ENCODE data around the gene APLNR.
"Not testable (repeated sequence)": the region's sequence is repeated elsewhere in the genome, so short reads cannot be mapped to it uniquely, and the experiment has no call there.

APLNR gene

DNA sequence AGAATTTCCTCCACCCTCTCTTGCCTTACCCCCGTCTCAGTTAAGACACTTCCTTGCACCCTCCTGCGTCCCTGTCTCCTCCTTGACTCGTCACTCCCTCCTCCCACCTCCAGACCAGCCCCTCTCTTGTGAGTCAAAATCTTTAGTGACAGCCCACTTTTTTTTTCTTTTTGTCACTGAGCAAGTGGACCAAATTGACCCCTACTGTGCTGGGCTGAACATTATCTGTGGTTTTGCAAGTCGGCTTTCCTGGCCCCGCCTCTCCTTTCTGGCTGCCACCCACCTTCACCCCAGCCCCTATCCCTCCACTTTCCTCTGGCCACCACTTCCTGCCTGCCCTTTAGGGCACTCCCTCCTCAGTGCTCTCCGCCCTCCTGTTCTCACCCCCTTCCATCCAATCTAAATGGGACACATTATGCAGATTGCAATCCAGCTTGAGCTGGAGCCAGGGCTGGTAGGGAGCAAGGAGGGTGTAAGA, at the start of gene APLNR:
TSS of gene APLNR (minus strand) at position 47 of the 478 bp plus-strand sequence. CDS start 246 bp downstream, outside the sequence.
- no peak for DNase-seq

DNA sequence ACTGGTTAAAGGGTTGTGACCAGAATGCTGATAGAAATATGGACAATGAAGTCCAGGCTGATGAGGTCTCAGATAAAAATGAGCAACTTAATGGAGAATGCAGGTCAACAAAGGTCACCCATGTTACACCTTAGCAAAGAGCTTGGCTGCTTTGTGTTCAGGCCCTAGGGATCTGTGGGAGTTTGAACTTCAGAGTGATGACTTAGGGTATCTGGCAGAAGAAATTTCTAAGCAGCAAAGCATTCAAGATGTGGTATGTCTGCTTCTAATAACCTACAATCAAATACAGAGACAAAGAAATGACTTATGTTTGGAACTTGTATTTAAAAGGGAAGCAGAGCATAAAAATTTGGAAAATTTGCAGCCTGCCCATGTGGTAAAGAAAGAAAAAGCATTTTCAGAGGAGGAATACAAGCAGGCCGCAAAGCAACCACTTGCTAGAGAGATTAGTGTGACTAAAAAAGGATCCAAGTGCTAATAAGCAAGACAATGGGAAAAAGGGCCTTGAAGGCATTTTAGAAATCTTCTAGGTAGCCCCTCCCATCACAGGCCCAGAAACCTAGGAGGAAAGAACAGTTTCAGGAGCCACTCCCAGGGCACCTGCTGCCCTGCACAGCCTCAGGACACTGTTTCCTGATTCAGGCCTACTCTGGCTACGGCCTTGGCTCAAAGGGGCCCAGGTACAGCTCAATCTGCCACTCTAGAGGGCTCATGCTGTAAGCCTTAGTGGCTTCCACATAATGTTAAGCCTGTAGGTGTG, 46.4 kb upstream of the APLNR start:
- DNase-seq, result no peak

DNA sequence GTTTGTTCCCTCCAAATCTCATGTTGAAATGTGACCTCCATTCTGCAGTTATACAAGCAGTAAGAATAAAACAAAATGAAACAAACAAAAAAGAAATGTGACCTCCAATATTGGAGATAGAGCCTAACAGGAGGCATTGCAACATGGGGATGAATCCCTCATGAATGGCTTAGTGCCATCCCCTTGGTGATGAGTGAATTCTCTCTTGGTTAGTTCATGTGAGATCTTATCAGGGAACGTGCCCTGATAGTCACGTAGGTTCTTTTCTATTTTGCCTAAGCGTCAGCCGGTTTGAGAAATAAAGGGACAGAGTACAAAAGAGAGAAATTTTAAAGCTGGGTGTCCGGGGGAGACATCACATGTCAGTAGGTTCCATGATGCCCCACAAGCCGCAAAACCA, 44.5 kb upstream of the APLNR start:
- not testable (repeated sequence) for DNase-seq

DNA sequence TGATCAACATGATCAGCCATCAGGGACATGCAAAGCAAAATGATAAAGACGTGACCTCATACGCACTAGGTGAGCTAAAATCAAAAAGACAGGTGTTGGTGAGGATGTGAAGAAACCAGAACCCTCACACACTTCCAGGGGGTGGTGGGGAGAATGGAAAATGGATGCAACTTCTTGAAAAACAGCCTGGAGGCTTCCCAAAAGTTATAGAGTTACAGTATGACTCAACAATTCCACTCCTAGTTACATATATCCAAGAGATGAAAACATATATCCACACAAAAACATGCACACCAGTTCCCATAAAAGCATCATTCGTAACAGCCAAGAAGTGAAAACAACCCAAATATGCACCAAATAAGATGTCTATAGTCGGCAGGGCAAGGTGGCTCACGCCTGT, 42.1 kb upstream of the APLNR start:
- no peak for DNase-seq

DNA sequence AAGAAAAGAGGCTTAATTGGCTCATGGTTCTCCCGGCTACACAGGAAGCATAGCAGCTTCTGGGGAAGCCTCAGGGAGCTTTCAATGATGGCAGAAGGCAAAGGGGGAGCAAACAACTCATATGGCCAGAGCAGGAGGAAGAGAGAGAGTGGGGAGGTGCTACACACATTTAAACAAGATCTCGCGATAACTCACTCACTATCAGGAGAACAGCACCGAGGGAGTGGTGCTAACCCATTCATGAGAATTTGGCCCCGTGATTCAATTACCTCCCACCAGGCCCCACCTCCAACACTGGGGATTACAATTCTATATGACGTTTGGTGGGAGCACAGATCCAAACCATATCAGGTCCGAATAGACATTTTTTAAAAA, 41.7 kb upstream of the APLNR start:
- no peak for DNase-seq

DNA sequence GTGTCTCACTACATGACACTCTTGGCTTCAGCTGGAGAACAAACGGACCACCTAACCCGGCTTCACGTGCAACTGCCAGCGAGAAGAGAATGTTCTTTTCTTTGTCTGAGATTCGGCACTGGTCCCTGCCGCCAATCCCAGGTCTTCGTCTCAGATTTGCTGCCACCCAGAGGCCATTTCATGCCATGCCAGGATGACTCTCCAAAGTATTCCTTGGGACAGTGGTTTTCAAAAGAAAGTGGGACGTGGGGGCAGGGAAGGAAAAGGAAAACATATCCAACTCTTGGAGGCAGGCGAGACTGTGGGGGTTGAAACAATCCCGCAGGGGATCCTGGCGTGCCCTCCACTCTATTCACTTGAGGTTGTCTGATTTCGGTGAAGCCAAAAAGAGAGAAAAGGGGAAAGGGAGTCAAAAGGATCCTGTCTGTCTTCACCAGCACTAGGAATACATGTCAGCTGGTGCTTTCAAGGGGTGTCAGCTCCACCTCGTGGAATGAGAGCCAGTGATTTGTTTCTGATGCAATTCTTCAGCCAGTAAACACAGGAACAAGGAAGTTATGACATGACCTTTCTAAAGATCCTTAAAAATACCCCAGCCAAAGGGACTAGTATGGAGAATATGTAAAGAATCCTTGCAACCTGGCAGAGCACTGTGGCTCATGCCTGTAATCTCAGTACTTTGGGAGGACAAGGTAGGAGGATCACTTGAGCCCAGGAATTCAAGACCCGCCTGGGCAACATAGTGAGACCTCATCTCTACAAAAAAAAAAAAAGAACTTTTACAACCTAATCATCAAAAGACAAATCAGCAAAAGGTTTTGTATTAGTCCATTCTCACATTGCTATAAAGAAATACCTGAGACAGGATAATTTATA, 41.0 kb upstream of the APLNR start:
- DNase-seq, result peak; percentile 10

DNA sequence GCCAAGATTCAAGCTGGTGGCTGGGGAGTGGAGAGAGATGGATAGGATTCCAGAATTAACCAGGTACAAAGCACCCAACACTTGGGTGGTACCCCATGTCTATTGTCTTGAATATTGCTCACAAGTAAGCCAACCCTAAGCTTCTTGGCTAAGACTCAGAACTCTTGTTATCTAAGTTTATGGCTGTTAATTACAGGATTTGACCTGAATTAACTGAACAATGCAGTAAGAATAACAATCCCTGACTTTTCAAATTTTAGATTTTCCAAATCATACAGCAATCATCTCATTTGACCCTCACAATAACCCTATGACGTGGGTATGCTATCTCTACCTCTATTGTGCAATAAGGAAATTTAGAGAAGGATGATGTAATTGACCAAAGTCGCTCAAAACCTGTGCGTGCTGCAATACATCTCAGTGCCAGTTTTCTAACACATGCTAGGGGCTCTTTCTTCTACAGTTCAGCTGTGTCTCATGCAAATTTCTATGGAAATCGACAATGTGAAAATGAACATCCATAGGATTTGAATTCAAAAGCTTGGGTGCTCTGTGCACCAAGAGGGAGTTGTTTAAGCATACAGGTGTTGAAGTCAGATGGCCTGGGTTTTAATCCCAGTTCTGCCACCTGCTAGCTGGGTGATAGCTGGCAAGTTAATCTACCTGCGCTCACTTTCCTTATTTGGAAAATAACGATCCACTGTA, 40.1 kb upstream of the APLNR start:
- DNase-seq, result no peak

DNA sequence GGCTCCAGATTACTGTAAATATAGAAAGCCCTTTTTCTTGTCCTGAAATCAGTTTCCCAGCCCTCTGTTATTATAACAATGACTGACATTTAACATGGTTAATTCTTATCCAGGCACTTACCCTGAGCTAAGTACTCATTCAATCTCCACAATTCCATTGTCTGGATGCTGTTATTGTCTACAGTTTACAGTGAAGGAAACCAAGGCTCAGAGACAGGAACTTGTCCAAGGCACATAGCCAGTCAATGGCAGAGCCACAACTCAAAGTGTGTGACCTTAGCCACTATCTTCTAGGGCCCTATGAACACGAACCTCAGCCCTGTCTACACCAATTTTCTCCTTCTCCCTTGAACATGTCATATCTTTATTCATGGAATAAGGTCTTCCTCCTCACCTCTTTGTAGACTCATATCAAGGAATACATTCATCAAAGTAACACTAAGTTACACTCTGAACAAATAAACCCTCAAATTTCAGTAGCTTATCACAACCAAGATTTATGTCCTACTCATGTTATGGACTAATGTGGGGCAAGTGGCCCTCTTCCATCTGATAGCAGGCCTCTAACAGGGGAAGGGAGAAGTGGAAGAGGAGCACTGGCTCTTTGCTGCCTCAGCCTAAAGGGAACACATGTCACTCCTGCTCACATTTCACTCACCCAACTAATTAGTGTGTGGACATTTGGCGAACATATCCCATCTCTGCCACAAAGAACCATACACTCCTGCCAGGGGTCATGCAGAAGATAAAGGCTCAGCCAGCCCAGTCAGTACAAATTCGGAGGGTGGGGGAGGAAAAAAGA, 39.3 kb upstream of the APLNR start:
- DNase-seq, result no peak

DNA sequence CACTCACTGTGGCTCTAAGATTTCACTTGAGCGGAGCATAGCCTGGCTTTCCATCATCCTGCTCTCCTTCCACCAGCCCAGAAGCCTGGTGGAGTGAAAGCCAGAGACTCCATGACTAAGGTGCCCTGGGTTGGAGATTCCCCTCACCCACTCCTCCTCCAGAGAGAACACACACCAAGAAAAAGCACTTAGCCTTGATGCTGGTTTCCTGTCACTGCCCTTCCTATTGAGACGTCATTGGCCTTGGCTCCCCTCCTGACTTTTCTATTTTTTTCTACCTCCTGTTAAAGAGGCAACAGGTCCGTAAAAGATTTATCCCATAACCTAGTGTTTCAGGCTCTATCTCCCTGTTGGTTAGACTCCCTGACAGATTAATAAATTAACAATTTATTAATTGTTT, 38.5 kb upstream of the APLNR start:
- no peak for DNase-seq

DNA sequence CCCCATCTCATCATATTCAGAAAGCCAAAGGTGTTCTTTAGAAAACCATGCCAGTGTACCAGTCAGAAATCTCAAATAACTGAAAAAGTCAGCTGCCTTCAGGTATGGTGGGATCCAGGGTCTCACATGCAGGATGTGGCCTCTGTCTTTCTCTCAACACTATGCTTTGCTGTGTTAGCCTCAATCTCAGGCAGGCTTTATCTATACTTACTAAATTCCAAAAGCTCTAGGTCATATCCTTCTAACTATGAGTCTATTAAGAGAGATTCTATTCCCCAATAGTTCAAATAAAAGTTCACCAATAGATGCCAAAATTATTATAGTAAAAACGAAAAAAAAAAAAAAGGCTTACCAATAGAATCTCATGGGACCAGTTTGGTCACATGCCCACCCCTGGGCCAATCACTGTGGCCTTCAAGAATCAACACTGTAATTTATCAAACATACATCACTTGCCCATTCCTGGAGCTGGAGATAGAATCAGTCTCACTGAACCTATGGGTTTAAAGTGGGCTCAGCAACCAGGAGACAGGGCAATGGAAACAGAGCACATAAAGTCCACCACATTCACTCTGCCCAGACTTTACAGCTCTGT, 38.0 kb upstream of the APLNR start:
- DNase-seq, result no peak

DNA sequence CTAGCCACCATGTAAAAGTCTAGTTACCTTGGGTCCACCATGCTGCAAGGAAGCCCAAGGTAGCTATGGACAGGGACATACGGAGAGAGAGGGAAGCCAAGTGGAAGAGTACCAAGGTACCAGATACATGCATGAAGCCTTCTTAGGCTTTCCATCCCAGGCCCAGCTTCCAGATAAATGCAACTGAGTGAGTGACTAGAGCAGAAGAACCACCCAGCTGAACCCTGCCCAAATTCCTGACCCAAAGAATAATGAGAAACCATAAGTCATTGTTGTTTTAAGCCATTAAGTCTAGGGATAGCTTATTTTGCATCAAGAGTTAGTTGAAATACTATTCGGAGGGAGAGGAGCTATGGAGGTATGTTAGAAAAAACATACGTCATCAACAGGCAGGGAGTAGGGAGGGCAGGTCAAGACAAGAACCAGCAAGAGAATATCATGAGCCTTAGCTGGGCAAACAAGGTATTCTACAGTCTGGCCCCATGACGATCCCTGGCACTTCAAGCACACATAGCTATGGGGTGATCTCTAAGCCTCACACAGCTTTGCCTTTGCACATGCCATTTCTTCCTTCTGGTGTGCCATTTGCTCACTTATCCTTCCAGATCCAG, 36.5 kb upstream of the APLNR start:
- DNase-seq, result no peak

DNA sequence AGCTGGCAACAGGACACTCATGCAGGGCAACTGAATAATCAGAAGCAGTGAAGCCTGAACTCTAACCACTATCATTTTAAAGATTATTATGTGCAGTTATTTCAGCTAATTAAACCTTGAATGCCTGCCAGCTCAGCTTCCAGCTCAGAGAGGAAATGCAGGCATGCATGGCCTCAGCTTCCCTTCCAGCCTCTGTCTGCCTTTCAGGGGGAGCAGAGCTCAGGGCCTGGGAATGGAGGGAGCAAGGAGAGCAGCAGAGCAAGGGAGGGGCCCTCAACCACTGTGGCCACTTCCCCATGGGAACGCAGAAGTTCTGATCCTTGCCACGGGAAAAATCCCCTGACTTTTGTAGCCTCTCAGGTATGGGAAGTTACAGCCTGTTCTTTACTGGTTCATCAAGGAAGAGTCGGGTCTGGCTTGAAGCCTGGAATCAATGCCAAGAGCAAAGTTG, 32.5 kb upstream of the APLNR start:
- DNase-seq, result no peak

DNA sequence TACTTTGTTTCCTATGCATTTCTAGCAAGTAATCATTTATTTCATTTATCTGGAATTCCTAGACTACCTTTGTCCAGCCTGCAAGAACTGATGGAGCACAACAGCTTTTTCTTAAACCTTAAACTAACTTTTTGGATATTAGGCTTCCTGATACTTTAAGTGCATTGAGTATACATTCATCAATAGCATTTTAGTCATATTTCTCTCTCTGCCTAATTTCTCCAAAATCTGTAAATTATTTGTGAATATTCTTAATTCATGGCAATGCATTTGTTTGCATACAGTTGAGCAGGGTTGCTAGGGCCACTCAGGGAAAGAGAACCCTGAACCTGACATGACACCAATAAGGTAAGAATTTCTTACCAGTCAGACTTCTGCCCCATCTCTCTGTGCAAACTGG, 29.1 kb upstream of the APLNR start:
- no peak for DNase-seq

DNA sequence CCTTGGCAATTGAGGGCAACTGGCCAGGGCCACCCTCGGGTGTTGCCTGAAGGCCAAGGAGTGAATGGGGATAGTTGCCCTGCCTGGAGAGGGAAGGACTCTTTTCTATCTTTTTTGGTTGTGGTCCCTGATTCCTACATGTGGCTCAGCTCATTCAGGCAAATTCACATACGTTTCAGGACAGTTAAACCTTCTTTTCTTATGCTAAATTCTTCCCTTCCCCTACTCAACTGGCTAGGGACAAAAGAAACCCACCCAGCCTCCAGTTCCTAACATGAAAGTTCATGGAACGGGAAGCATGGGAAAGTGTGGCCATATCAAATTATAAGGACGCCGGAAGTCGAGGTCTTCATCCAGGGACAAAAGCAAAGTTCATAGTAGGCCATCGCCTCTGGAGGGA, 26.3 kb upstream of the APLNR start:
- no peak for DNase-seq

DNA sequence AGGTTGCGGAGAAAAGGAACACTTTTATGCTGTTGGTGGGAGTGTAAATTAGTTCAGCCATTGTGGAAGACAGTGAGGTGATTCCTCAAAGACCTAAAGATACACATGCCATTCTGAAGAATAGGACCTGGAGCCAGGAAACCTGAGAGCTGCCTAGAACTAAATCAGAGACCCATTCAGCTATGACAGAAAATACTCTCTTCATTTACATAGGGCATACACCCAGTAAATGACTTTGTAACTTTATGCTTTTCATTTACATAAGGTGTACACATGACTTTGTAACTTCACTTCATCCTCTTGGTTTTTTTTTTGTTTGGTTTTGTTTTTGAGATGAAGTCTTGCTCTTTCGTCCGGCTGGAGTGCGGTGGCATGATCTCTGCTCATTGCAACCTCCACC, 25.1 kb upstream of the APLNR start:
- no peak for DNase-seq

DNA sequence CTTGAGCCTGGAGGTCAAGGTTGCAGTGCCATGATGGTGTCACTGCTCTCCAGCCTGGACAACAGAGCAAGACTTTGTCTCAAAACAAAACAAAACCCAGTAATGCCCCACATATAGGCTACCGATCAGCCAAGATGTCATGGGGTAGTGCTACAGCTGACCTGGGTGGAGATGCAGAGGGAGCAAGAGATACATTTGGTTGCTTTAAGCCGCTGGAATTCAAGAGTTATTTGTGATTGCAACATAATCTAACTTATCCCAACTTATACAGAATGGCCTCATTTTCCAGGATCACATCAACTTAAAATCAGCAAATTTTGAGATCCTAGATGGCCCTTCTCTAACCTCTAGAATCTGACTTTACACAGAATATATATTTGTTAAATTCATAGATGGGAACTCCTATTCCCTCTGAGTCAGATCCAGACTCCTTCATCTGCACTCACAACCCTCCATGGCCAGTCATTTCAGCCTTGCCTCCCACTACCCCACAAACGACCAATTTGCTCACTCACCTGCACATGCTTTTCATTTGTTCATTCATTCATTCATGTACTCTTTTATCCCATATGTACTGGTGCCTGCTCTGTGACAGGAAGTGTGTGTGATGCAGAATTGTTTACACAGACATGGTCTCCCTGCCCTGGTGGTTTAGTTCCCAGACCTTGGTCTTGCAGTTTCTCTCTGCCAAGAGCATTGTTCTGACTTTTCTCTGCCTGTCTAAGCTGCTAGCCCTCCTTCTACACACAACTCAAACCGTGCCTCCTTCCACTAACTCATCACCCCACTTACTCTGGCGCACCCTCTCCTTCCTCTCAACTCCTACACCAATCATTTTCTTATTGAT, 24.1 kb upstream of the APLNR start:
- no peak for DNase-seq

DNA sequence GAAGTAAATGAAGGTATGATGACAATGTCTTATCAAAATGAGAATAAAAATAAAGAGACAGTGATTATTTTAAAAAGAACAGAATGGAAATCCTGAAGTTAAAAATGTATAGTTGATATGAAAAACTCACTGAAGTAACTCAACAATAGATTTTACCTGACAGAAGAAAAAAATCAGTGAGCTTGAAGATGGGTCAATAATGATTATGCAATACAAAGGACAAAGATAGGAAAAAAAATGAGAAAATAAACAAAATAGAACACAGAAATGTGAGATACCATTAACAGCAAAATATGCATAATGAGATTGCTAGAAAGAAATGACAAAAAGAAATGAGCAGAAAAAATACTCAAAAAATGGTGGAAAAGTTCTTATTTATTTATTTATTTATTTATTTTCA, 19.1 kb upstream of the APLNR start:
- no peak for DNase-seq

DNA sequence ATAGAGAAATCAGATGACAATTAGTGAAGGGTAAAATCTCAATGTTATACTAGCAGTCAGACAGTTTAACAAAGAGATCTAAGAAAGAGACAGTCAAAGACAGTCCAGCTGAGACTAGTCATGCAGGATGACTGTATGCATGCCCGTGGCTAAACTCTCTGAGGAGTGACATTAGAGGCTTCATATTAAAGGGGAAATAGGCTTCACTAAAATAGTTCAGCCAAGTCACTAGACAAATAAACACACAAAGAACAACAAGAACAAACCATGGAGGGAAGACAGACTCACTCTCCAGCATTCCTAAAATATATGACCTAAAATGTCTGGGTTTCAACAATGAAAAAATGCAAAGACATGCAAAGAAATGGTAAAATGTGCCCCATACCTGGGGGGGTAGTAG, 18.6 kb upstream of the APLNR start:
- DNase-seq, result no peak

DNA sequence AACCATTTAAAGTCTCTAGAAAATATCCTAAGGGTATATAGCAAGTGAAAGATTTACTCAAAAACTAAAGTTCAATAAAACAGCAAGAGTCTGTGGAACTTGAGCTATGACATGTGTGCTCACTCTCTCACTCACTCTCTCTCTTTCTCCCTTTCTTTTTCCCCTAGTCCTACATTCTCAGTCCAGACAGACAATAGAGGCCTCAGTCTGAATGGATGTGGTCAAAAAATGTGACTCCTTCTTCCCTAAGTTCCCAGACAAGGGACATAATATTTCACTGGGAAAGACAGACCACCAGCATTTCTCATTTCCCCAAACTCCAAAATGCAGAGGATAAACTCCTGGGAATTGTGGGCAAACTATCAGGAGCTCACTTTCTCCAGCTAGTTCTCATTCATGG, 17.6 kb upstream of the APLNR start:
- DNase-seq, result no peak

DNA sequence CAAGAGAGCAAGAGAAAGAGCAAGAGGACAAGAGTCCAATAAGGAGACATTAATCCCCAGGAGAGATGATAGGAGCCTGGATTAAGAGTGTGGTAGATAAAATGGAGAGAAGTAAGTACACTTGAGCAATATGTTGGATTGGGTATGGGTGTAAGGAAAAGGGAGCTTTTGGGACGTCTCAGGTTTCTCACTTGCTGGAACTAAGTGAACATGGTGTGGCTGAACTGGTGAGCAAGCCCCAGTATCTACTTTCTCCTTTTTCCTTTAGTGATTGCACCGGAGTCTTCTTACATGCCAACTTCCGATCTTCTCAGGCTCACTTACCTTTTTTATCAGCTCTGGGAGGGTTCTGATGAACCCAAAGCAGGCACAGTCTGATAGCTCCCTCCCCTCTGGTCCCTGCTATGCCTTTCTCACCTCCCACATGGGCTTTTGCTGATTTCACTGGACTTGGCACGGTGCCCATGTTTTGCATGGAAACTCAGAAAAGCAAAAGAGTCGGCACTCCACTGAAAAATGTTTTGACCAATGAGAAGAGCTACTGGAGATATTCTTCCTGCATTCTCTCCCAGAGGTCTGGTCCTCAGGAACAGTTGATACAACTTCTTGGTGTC, 14.5 kb upstream of the APLNR start:
- DNase-seq, result no peak
